ENCODE data around the gene SAE1.
"Not testable (repeated sequence)": the region's sequence is repeated elsewhere in the genome, so short reads cannot be mapped to it uniquely, and the experiment has no call there.

Gene SAE1

DNA sequence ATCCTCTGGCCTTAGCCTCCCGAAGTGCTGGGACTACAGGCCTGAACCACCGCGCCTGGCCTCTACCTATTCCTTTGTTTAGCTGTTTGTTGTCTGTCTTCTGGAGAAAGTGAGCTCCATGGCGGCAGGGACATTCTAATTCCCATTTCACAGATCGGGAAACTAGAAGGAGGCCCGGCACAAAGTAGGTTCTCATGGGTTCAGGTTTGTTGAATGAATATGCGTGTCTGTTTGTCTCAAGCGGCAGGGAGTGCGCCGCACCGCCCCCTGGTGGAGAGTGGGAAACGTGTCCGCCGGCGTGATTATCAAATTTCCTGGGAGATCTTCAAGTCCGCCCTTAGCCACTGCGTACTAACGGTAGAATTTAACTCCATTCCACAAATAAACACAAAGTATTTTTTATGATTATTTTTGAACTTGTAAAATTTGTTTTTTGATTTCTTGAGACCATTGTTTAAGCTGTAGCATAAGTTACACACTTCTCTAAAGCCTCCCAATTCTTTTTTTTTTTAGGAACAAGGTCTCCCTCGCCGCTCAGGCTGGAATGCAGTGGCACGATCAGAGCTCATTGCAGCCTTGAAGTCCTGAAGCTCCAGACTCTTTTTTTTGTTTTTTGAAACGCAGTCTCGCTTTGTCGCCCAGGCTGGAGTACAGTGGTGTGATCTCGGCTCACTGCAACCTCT, 116.8 kb downstream of the SAE1 start:
- H3K36me3 ChIP-seq (ENCODE audit: control insufficient read depth in 1 of 2, insufficient read depth in 2 of 2, low read depth in 1 of 2, low read length in 2 of 2): no peaks in the 10 kb centered on the region
- 44% methylated on average over 22 of the region's 25 CpGs for WGBS

DNA sequence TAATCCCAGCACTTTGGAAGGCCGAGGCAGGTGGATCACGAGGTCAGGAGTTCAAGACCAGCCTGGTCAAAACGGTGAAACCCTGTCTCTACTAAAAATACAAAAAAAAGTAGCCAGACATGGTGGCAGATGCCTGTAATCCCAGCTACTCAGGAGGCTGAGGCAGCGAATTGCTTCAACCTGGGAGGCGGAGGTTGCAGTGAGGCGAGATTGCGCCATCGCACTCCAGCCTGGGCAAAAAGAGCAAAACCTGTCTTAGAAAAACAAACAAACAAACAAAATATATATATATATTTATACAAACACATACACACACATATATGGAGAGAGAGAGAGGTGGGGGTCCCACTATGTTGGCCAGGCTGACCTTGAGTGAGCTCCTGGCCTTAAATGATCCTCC, 122.4 kb downstream of the SAE1 start:
- not testable (repeated sequence) for H3K9me3 ChIP-seq (ENCODE audit: control insufficient read depth, low read length); H4K8ac ChIP-seq (ENCODE audit: low read length); H3K36me3 ChIP-seq (ENCODE audit: control insufficient read depth in 1 of 2, insufficient read depth in 2 of 2, low read depth in 1 of 2, low read length in 2 of 2); H3K23ac ChIP-seq (ENCODE audit: low read length in 2 of 2); H2BK15ac ChIP-seq (ENCODE audit: low read depth, poor library complexity, severe bottlenecking); H2BK12ac ChIP-seq (ENCODE audit: low read length in 2 of 2); H3K18ac ChIP-seq (ENCODE audit: low read depth in 1 of 2, low read length in 2 of 2); H2AFZ ChIP-seq (ENCODE audit: low read depth, low read length); H3K4me3 ChIP-seq (ENCODE audit: insufficient read depth in 1 of 2, low read depth in 1 of 2, low read length in 2 of 2); H3K4ac ChIP-seq (ENCODE audit: low read depth in 1 of 2, low read length in 2 of 2); H3K14ac ChIP-seq (ENCODE audit: low read length in 2 of 2); H3K79me1 ChIP-seq (replicated peaks; ENCODE audit: low read length, poor library complexity, severe bottlenecking); H2BK120ac ChIP-seq (ENCODE audit: low read depth, low read length); H4K91ac ChIP-seq (ENCODE audit: low read length); H3K27me3 ChIP-seq (ENCODE audit: control insufficient read depth in 1 of 2, insufficient read depth in 1 of 2, low read length in 2 of 2); DNase-seq
- Histone ChIP-seq H3K27ac (ENCODE audit: low read length, poor library complexity, severe bottlenecking) (peak overlapping the region; percentile 98), H3K4me2 (ENCODE audit: low read length, poor library complexity, severe bottlenecking) (peak overlapping the region; percentile 33), H2BK5ac (ENCODE audit: low read depth, low read length, poor library complexity, severe bottlenecking) (peak overlapping the region; percentile 88), H2AK5ac (ENCODE audit: low read length, severe bottlenecking) (peak overlapping the region; percentile 99), H3K4me1 (ENCODE audit: control insufficient read depth, insufficient read depth, low read depth, low read length) (peaks cover 23% of the 10 kb centered on the region), H3K9ac (ENCODE audit: low read length) (peak overlapping the region; percentile 49)
- 82% methylated on average over 4 of the region's 8 CpGs for WGBS

More for the DNA sequence above, 116.8 kb downstream of the SAE1 start:
- peak overlapping the region in 1 of 2 experiments; percentile 98 for H2BK12ac ChIP-seq (ENCODE audit: low read length in 2 of 2)
- H2BK120ac ChIP-seq (ENCODE audit: low read depth, low read length): no peak overlapping the region
- H3K4me2 ChIP-seq (ENCODE audit: low read length, poor library complexity, severe bottlenecking): no peak overlapping the region
- H3K9me3 ChIP-seq (ENCODE audit: control insufficient read depth, low read length): no peaks in the 10 kb centered on the region
- no peak overlapping the region for H3K23ac ChIP-seq (ENCODE audit: low read length in 2 of 2)
- H2AK5ac ChIP-seq (ENCODE audit: low read length, severe bottlenecking): peak overlapping the region; percentile 92
- H2AFZ ChIP-seq (ENCODE audit: low read depth, low read length): no peak overlapping the region
- no peak overlapping the region for H2BK15ac ChIP-seq (ENCODE audit: low read depth, poor library complexity, severe bottlenecking)
- no peak overlapping the region for H3K4me3 ChIP-seq (ENCODE audit: insufficient read depth in 1 of 2, low read depth in 1 of 2, low read length in 2 of 2)
- H3K14ac ChIP-seq (ENCODE audit: low read length in 2 of 2): no peak overlapping the region
- H3K18ac ChIP-seq (ENCODE audit: low read depth in 1 of 2, low read length in 2 of 2): peak overlapping the region in 1 of 2 experiments; percentile 74
- H4K8ac ChIP-seq (ENCODE audit: low read length): no peak overlapping the region
- peak overlapping the region; percentile 68 for H3K9ac ChIP-seq (ENCODE audit: low read length)
- no peak overlapping the region for H2BK5ac ChIP-seq (ENCODE audit: low read depth, low read length, poor library complexity, severe bottlenecking)
- no peaks in the 10 kb centered on the region for H3K79me1 ChIP-seq (replicated peaks; ENCODE audit: low read length, poor library complexity, severe bottlenecking)
- H3K27ac ChIP-seq (ENCODE audit: low read length, poor library complexity, severe bottlenecking): no peak overlapping the region
- H3K27me3 ChIP-seq (ENCODE audit: control insufficient read depth in 1 of 2, insufficient read depth in 1 of 2, low read length in 2 of 2): no peaks in the 10 kb centered on the region
- peak overlapping the region in 1 of 2 experiments; percentile 81 for H3K4ac ChIP-seq (ENCODE audit: low read depth in 1 of 2, low read length in 2 of 2)
- peaks cover 15% of the 10 kb centered on the region for H3K4me1 ChIP-seq (ENCODE audit: control insufficient read depth, insufficient read depth, low read depth, low read length)
- DNase-seq: peak; percentile 78
- peak overlapping the region; percentile 83 for H4K91ac ChIP-seq (ENCODE audit: low read length)

DNA sequence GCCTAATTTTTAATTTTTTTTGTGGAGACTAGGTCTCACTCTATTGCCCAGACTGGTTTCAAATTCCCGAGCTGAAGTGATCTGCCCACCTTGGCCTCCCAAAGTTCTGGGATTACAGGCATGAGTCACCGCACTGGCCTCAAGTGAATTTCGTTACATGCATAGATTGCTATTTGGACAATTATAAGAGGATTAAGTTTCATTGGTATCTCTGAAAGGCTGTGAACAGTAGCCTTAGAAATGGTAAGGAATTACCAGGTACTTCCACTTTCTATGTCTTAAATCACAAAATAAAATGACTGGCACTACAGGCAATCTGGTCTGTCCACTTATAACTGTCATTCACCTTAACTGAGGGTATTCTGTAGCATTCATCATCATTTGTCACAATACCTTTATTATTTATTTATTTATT, 122.8 kb downstream of the SAE1 start:
- Histone ChIP-seq H3K23ac (ENCODE audit: low read length in 2 of 2) (no peak overlapping the region), H3K9ac (ENCODE audit: low read length) (peak overlapping the region; percentile 49), H3K18ac (ENCODE audit: low read depth in 1 of 2, low read length in 2 of 2) (no peak overlapping the region), H2BK5ac (ENCODE audit: low read depth, low read length, poor library complexity, severe bottlenecking) (no peak overlapping the region), H3K27ac (ENCODE audit: low read length, poor library complexity, severe bottlenecking) (peak overlapping the region; percentile 98), H2AFZ (ENCODE audit: low read depth, low read length) (no peak overlapping the region), H3K36me3 (ENCODE audit: control insufficient read depth in 1 of 2, insufficient read depth in 2 of 2, low read depth in 1 of 2, low read length in 2 of 2) (peaks cover 1 to 2% of the 10 kb centered on the region in 2 experiments), H3K4ac (ENCODE audit: low read depth in 1 of 2, low read length in 2 of 2) (no peak overlapping the region), H3K27me3 (ENCODE audit: control insufficient read depth in 1 of 2, insufficient read depth in 1 of 2, low read length in 2 of 2) (no peaks in the 10 kb centered on the region), H2BK12ac (ENCODE audit: low read length in 2 of 2) (no peak overlapping the region), H2BK120ac (ENCODE audit: low read depth, low read length) (no peak overlapping the region), H3K4me3 (ENCODE audit: insufficient read depth in 1 of 2, low read depth in 1 of 2, low read length in 2 of 2) (no peak overlapping the region), H3K14ac (ENCODE audit: low read length in 2 of 2) (no peak overlapping the region), H3K9me3 (ENCODE audit: control insufficient read depth, low read length) (no peaks in the 10 kb centered on the region), H4K8ac (ENCODE audit: low read length) (no peak overlapping the region), H2BK15ac (ENCODE audit: low read depth, poor library complexity, severe bottlenecking) (no peak overlapping the region), H3K4me2 (ENCODE audit: low read length, poor library complexity, severe bottlenecking) (no peak overlapping the region), H4K91ac (ENCODE audit: low read length) (no peak overlapping the region), H3K4me1 (ENCODE audit: control insufficient read depth, insufficient read depth, low read depth, low read length) (peaks cover 28% of the 10 kb centered on the region), H3K79me1 (replicated peaks; ENCODE audit: low read length, poor library complexity, severe bottlenecking) (peaks cover 1% of the 10 kb centered on the region), H2AK5ac (ENCODE audit: low read length, severe bottlenecking) (no peak overlapping the region)
- peak; percentile 77 for DNase-seq
- 42% methylated on average over 3 of the region's 3 CpGs for WGBS

DNA sequence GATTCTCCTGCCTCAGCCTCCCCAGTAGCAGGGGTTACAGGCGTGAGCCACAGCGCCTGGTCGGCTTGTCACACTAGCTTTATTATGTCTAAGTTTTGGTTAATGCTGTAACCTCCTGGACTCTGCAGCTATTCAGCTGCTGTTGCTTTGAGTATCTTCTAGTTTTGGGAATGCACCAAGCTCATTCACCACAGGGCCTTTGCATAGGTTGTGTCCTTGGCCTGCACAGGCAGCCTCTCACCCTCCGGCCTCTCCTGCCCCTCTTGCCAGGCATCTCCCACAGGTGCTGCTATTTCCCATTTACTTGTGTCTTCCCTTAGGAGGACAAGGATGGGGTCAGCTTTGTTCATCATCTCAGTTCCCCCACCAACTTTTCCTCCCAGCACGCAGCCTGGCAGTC, 123.3 kb downstream of the SAE1 start:
- Histone ChIP-seq H3K18ac (ENCODE audit: low read depth in 1 of 2, low read length in 2 of 2) (peak overlapping the region in 1 of 2 experiments; percentile 17), H4K8ac (ENCODE audit: low read length) (no peak overlapping the region), H3K79me1 (replicated peaks; ENCODE audit: low read length, poor library complexity, severe bottlenecking) (peaks cover 6% of the 10 kb centered on the region), H2BK120ac (ENCODE audit: low read depth, low read length) (no peak overlapping the region), H2BK5ac (ENCODE audit: low read depth, low read length, poor library complexity, severe bottlenecking) (peak overlapping the region; percentile 60), H3K9ac (ENCODE audit: low read length) (peak overlapping the region; percentile 49), H3K14ac (ENCODE audit: low read length in 2 of 2) (peak overlapping the region in 1 of 2 experiments; percentile 23), H3K9me3 (ENCODE audit: control insufficient read depth, low read length) (no peaks in the 10 kb centered on the region), H3K27me3 (ENCODE audit: control insufficient read depth in 1 of 2, insufficient read depth in 1 of 2, low read length in 2 of 2) (no peaks in the 10 kb centered on the region), H2BK12ac (ENCODE audit: low read length in 2 of 2) (peak overlapping the region; percentile 3 to 98), H3K4ac (ENCODE audit: low read depth in 1 of 2, low read length in 2 of 2) (peak overlapping the region in 1 of 2 experiments; percentile 5), H2BK15ac (ENCODE audit: low read depth, poor library complexity, severe bottlenecking) (peak overlapping the region; percentile 55), H3K23ac (ENCODE audit: low read length in 2 of 2) (no peak overlapping the region), H2AK5ac (ENCODE audit: low read length, severe bottlenecking) (peak overlapping the region; percentile 92), H3K4me1 (ENCODE audit: control insufficient read depth, insufficient read depth, low read depth, low read length) (peaks cover 31% of the 10 kb centered on the region), H2AFZ (ENCODE audit: low read depth, low read length) (no peak overlapping the region), H3K27ac (ENCODE audit: low read length, poor library complexity, severe bottlenecking) (peak overlapping the region; percentile 98), H3K4me3 (ENCODE audit: insufficient read depth in 1 of 2, low read depth in 1 of 2, low read length in 2 of 2) (no peak overlapping the region), H4K91ac (ENCODE audit: low read length) (no peak overlapping the region), H3K36me3 (ENCODE audit: control insufficient read depth in 1 of 2, insufficient read depth in 2 of 2, low read depth in 1 of 2, low read length in 2 of 2) (peaks cover 6 to 7% of the 10 kb centered on the region in 2 experiments), H3K4me2 (ENCODE audit: low read length, poor library complexity, severe bottlenecking) (no peak overlapping the region)
- WGBS: 89% methylated on average over 4 of the region's 5 CpGs
- DNase-seq: no peak
